Bronchial epithelial cell (primary cell): ENCODE results near the gene ARHGAP42. TPM values are rescaled to one million over a fixed set of nuclear protein-coding genes. Genes with fewer than 3 reads are reported as not detected.

ENCODE experiments used
- DNase-seq: peaks from one replicate; pipeline ENCODE4 v3.0.0-alpha.2; 2010; ENCODE audit warnings: low read depth
- FAIRE-seq: peaks from 2 replicates; lab custom pipeline; 2011; peaks lifted over from hg19 to GRCh38; lab: Jason Lieb, UNC
- H3K27me3 ChIP-seq: 2 replicates; pipeline ENCODE4 v1.5.1; 2011; ENCODE audit warnings: low read length; ENCODE audit not compliant: control insufficient read depth, insufficient read depth
- H3K36me3 ChIP-seq: 2 replicates; pipeline ENCODE4 v1.5.1; 2011; ENCODE audit warnings: low read length; ENCODE audit not compliant: control insufficient read depth, insufficient read depth
- H3K4me3 ChIP-seq: 2 replicates; pipeline ENCODE4 v1.5.1; 2011; ENCODE audit warnings: mild to moderate bottlenecking, low read depth, low read length, control low read depth
- total RNA-seq: library from RNA; depleted of rRNA; stranded (reverse); fragments of >200 nt; gene quantifications from 2 replicates; pipeline ENCODE4 v1.2.1, GENCODE V29; 2014
- TF ChIP-seq, protein P1 (sequence below): IDR thresholded peaks from 2 replicates; pipeline ENCODE4 v1.5.1; 2011; ENCODE audit warnings: mild to moderate bottlenecking, moderate library complexity, low read length, control low read depth, inconsistent platforms; ENCODE audit not compliant: insufficient read depth, severe bottlenecking

Gene ARHGAP42
- total RNA-seq, 1 donor from 2014 or later: 5.3 TPM

DNA sequence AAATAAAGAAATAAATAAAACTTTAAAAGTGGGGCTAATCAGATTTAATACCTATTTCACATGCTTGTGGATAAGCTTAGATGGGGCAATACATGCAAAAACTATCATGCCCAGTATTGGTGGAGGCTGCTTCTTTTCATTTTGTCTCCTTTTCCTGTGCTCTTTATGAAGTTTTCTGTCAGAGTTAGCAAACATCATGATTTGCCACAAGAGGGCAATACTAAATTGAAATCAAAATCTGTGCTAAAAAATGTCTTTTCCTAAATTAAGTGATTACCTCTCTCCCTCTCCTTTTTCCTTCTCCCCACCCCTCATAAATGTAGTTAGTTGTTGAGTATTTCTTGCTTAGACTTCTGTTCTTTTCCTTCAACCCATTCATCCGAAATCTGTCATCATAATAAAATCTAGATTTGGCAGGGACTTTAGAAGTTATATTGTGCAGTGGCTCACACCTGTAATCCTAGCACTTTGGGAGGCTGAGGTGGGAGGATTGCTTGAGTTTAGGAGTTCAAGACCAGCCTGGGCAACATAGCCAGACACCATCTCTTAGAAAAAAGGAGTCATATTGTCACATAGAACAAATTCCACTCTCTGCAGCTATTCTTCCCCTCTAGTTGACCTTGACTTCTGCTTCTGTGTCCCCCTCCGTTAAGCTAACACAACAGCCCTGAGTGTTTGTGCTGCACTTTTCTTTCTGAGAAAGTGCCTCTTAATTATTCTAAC, 4.7 kb upstream of the ARHGAP42 start:
- TF ChIP-seq, protein P1, sequence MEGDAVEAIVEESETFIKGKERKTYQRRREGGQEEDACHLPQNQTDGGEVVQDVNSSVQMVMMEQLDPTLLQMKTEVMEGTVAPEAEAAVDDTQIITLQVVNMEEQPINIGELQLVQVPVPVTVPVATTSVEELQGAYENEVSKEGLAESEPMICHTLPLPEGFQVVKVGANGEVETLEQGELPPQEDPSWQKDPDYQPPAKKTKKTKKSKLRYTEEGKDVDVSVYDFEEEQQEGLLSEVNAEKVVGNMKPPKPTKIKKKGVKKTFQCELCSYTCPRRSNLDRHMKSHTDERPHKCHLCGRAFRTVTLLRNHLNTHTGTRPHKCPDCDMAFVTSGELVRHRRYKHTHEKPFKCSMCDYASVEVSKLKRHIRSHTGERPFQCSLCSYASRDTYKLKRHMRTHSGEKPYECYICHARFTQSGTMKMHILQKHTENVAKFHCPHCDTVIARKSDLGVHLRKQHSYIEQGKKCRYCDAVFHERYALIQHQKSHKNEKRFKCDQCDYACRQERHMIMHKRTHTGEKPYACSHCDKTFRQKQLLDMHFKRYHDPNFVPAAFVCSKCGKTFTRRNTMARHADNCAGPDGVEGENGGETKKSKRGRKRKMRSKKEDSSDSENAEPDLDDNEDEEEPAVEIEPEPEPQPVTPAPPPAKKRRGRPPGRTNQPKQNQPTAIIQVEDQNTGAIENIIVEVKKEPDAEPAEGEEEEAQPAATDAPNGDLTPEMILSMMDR: peak; percentile 25
- Histone ChIP-seq H3K4me3 (no peak overlapping the region), H3K27me3 (no peaks in the 10 kb centered on the region), H3K36me3 (no peaks in the 10 kb centered on the region)
- FAIRE-seq: no peak
- DNase-seq: peak; percentile 30

DNA sequence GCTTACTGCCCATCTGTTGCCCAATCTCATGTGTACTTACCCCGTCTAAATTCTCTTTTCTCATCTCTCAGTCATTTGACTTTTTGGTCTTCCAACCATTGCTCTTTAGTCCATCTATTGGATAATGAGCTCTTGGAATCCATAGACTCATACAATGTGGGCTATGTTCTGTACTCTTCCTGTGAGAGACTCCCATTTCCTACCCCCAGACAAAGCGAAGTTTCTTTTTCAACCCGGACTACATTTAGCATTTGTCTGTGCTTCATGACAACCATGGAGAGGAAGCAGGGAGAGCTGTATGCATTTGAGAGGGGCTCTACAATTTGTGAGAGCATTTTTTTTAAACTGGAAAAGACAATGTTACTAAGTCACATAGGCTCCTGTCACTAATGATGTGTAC, 4.0 kb upstream of the ARHGAP42 start:
- no peaks in the 10 kb centered on the region for H3K27me3 ChIP-seq
- TF ChIP-seq, protein P1: no peak
- H3K4me3 ChIP-seq: no peak overlapping the region
- FAIRE-seq (no peak), DNase-seq (no peak)
- no peaks in the 10 kb centered on the region for H3K36me3 ChIP-seq

DNA sequence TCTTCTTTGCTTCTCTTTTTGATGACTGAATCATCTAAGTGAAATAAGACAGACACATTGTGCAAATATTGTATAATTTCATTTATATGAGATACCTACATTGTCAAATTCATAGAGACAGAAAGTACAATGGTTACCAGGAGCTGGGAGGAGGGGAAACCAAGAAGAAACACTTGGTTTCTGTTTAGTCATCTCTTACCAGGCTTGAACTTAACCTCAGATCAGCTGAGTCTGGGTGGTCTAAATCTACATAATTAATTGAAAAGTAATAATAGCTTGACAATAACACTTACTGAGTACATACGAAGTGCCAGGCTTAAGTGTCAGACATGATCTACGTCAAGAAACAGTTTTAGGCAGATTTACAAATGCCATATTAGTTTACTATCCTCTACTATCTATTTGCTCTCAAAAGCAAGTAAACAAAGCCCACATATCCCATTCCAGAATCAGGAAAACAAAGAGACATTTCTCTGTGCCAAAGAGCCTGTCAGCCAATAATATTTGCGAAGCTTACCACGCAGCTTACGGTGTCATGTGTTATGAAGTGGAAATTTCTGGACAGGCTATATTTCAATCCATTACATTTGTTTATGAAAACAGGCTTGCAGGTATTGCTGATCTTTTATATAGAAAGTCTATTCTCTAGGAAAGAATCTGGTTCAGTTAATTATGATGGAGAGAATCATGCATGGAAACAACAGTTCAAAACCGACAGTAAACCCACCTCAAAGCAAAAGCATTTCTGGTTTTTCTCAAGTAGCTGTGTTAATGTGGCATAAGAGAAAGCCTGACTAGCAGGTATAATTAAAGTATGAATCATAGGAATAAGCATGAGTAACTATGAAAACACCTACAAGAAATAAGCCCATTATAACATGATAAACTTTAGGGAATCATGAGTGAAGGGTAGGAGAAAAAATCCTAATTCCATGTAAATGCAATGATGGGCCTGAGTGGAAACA, 2.7 kb upstream of the ARHGAP42 start:
- H3K36me3 ChIP-seq: no peaks in the 10 kb centered on the region
- no peaks in the 10 kb centered on the region for H3K27me3 ChIP-seq
- FAIRE-seq: no peak
- no peak overlapping the region for H3K4me3 ChIP-seq
- TF ChIP-seq, protein P1: no peak
- DNase-seq: peak; percentile 85

DNA sequence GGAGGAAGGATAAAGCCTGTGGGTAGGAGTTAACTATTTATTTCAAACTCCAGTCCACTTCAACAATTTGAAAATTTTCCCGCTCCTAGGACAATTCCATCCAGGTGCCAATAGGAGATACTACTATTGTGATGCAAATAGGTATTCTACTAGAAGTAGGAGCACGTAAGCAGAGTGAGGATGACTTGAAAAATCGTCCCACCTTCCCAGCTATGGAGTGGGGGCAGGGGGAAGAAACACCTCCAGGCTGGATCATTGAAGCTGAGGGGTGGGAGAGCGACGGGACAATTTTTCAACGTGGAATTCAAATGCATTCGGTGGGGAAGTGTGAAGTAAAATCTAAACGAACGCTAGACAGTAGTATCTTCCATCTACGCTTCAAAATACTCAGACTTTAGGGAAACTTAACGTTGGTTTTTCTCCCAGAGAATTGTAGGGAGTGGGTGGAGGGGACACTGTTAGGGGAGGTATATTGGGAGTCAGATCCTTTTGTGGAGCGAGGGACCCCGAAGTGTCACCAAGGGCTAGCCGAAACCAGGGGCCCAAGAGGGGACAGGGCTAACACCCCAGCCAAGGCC, 523 bp upstream of the ARHGAP42 start:
- TF ChIP-seq, protein P1: no peak
- no peak for DNase-seq
- Histone ChIP-seq H3K27me3 (no peaks in the 10 kb centered on the region), H3K36me3 (no peaks in the 10 kb centered on the region), H3K4me3 (peak overlapping the region; percentile 65)
- no peak for FAIRE-seq

DNA sequence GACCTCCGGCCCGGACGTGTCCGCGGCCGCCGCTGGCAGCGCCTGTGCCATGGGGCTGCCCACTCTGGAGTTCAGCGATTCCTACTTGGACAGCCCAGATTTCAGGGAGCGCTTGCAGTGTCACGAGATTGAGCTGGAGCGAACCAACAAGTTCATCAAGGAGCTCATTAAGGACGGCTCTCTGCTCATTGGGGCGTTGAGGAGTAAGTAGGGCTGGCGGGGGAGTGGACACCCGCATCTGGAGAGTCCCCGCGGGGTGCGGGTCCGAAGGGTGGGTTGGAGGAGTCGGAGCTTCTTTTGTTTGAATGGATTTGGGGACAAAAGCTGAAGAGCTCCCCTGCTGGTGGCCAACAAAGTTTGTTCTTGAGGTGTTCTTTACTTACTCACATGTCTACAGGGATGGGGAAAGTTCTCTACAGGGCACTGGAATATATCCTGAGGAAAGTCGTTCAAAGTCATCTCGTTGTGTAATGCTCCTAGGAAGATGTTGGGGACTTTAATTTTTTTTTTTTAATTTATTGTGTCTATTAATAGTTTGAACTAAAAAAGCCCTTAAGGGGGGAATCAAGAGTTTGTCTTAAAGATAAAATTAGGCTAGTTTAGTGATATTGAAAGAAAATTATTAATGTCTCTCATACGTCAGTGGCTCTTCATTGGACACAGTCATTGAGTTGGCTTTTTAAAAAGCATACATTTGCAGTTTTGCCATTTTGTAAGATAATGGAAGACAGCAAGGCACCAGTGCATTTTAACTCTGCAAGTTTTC, 725 bp downstream of the ARHGAP42 start:
- TF ChIP-seq, protein P1: peak; percentile 77
- Histone ChIP-seq H3K4me3 (peak overlapping the region; percentile 65), H3K36me3 (no peaks in the 10 kb centered on the region), H3K27me3 (no peaks in the 10 kb centered on the region)
- peak; percentile 71 for DNase-seq
- FAIRE-seq: no peak
